ENCODE results near the gene ADAM10. TPM values are rescaled to one million over a fixed set of nuclear protein-coding genes. Genes with fewer than 3 reads are reported as not detected.

ADAM10 gene
- polyA plus RNA-seq, 3 donors, result 240 to 277 (median 243) TPM

- no peak for DNase-seq (ENCODE audit: extremely low read depth in 1 of 11, low read depth in 9 of 11, low spot score in 4 of 11)
Measured at GRCh38 chr15:58694641-58695398, 54.7 kb downstream of the ADAM10 start.

DNA sequence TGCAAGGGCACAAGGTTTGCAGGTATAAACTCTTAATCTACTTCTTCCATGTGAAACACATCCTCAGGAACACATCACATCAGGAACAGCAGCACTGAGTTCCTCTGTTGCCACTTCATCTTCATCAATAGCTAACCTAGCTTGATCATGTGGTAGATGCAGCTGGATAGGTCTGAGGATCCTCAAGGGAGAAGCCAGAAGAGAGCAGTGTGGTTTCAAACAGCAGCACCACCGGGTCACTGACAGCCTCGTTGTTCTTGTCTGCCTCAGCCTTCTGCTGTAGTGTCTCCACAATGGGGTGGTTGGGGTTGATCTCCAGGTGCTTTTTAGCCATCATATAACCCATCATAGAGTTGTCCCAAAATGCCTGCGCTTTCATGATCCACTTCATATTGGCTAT is 58.8 kb downstream of the ADAM10 start:
- no peak for DNase-seq (ENCODE audit: extremely low read depth in 1 of 11, low read depth in 9 of 11, low spot score in 4 of 11)

DNA sequence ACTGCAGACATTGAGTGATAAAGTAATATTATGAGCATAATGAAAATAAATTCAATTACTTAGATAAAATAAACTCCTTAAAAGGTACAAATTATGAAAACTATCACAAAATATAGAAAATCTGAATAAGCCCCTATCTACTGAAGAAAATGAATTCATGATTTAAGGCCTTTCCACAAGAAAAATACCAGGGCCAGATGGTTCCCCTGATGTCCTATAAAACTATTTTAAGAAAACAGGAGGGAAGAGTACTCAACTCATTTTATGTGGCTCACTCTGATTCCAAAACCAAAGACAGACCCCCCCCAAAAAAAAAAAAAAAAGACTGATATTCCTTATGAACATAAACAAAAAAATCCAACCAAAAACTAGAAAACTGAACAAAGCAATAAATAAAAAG is 59.9 kb downstream of the ADAM10 start:
- DNase-seq (ENCODE audit: extremely low read depth in 1 of 11, low read depth in 9 of 11, low spot score in 4 of 11), result no peak

- no peak for DNase-seq (ENCODE audit: extremely low read depth in 1 of 11, low read depth in 9 of 11, low spot score in 4 of 11)
Measured at GRCh38 chr15:58686286-58686685, 63.2 kb downstream of the ADAM10 start.

GRCh38 chr15:58684751-58685150 is 64.8 kb downstream of the ADAM10 start:
- DNase-seq (ENCODE audit: extremely low read depth in 1 of 11, low read depth in 9 of 11, low spot score in 4 of 11), result no peak

DNA sequence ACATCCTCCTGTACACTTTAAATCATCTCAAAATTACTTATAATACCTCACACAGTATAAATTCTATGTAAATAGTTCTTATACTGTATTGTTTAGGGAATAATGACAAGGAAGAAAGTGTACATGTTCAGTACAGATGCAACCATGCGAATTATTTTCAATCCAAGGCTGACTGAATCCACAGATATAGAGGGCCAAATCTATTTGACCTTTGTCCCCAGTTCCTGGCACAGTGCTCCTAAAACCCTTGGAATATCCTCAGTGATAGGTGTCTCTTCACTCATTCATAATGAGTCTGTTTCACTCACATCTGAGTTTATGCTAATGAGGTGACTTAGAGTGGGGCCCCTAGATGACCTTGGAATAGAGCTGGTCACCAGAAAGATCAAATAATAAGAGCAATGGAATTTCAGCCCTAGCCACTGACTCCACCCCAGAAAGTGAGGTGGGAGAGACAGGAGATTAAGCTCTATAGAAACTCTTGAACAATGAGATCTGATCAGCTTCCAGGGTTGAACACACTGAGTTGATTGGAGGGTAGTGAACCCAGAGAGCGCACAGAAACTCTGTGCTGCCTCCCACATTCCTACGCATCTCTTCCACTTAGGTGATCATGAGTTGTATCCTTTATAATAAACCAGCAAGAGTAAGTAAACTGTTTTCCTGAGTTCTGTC is 65.3 kb downstream of the ADAM10 start:
- no peak for DNase-seq (ENCODE audit: extremely low read depth in 1 of 11, low read depth in 9 of 11, low spot score in 4 of 11)

DNA sequence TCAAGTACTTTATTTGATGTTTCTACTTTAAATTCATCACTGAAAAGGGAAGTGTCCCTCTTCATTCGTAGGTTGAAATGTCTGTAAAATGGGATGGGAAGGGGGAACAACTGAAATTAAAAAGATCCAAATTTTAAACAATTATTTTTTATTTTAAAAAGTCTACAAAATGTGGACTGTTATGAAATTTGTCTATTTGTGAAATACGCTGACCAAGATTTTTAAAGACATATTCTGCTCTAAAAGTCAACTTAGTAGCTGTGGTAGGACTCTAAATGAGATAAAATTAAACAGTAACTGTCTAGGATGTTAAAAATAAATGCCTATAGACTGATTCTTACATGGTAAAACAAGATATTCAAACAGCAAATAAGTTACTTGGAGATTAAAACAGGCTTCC is 67.3 kb downstream of the ADAM10 start:
- DNase-seq (ENCODE audit: extremely low read depth in 1 of 11, low read depth in 9 of 11, low spot score in 4 of 11), result no peak

- DNase-seq (ENCODE audit: extremely low read depth in 1 of 11, low read depth in 9 of 11, low spot score in 4 of 11), result no peak
Measured at GRCh38 chr15:58678683-58679082, 70.8 kb downstream of the ADAM10 start.

GRCh38 chr15:58677426-58677825 is 72.1 kb downstream of the ADAM10 start:
- no peak for DNase-seq (ENCODE audit: extremely low read depth in 1 of 11, low read depth in 9 of 11, low spot score in 4 of 11)

DNA sequence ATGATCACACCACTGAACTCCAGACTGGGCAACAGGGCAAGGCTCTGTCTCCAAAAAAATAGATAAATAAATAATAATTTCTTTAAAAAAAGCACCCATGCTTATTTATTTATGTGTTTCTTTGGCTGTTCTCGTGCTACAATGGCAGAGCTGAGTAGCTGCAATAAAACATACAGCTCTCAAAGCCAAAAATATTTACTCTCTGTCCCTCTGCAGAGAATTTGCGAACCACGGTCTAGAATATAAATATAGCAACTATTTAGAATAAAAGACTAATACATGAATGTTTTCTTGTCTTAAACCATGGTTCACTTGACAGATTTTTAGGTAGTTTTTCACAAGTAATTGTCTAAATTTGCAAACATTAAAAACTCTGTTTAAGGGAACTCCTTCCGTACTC is 72.7 kb downstream of the ADAM10 start:
- no peak for DNase-seq (ENCODE audit: extremely low read depth in 1 of 11, low read depth in 9 of 11, low spot score in 4 of 11)

DNA sequence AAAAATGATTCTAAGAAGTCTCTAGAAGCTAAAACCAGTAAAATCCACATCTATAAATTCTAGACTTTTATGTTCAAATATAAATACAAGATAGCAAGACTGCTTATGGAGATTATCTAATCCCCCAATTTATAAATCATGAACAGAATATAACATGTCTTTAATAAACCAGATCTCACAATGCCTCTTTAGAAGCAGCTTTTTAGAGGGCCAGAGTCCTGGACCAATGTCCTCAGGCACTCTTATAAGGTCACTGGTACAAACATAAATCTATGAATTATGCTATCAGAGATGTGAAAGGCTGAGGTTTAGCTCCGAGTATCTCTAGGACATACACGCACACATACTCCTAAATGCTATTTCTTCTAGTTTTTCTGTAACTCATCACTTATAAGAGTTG is 78.3 kb downstream of the ADAM10 start:
- DNase-seq (ENCODE audit: extremely low read depth in 1 of 11, low read depth in 9 of 11, low spot score in 4 of 11), result no peak

DNA sequence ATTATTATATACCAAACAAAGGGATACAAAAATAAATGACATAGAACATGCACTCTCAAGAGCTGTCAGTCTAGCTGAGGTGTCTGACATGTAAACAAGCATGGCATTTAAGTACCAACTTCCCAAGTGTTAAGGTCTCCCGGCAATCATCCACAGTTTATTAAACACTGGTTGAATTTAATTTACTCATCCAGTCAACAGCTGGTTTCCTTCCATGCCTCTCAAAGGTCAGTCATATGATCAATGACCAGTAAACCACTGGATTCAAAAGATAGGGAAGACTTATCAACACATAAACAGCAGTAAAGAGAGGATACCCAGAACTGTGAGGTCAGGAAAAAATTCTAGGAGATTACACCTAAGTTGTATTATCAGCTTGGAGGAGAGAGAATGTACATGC is 80.4 kb downstream of the ADAM10 start:
- no peak for DNase-seq (ENCODE audit: extremely low read depth in 1 of 11, low read depth in 9 of 11, low spot score in 4 of 11)

- no peak for DNase-seq (ENCODE audit: extremely low read depth in 1 of 11, low read depth in 9 of 11, low spot score in 4 of 11)
Measured at GRCh38 chr15:58666957-58667356, 82.5 kb downstream of the ADAM10 start.

DNA sequence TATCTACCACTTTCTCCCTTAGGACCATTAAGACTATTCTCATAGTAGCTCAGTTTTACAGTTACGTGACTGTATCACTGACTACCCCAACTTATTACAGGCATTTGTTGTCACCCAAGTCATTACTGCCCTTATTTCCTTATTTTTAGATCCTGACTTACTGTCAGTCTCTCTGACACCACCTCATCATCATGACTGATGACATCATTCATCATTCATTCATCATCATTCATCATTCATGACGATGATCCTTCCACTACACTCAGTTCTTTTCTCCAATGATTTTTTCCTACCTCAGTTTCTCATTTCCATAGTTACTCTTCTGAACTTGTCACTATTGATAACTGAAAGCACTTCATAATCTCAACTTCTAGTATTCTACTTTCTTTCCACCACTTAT is 83.8 kb downstream of the ADAM10 start:
- DNase-seq (ENCODE audit: extremely low read depth in 1 of 11, low read depth in 9 of 11, low spot score in 4 of 11), result no peak

GRCh38 chr15:58650102-58650501 is 99.4 kb downstream of the ADAM10 start:
- DNase-seq (ENCODE audit: extremely low read depth in 1 of 11, low read depth in 9 of 11, low spot score in 4 of 11), result no peak

GRCh38 chr15:58649175-58649574 is 100.3 kb downstream of the ADAM10 start:
- DNase-seq (ENCODE audit: extremely low read depth in 1 of 11, low read depth in 9 of 11, low spot score in 4 of 11), result no peak

DNA sequence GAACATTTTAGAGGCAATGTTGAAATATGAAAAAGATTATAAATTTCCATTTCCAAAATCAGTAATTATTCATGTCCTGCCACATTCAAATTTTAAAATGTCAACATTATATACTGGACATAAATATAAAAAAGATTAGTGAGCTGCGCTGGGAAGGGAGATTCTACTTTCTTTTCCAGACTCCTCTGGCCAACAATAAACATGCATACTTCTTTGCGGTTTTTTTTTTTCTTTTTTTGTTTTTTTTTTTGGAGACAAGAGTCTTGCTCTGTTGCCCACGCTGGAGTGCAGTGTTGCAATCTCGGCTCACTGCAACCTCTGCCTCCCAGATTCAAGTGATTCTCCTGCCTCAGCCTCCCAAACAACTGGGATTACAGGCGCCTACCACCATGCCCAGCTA is 105.5 kb downstream of the ADAM10 start:
- no peak for DNase-seq (ENCODE audit: extremely low read depth in 1 of 11, low read depth in 9 of 11, low spot score in 4 of 11)

DNA sequence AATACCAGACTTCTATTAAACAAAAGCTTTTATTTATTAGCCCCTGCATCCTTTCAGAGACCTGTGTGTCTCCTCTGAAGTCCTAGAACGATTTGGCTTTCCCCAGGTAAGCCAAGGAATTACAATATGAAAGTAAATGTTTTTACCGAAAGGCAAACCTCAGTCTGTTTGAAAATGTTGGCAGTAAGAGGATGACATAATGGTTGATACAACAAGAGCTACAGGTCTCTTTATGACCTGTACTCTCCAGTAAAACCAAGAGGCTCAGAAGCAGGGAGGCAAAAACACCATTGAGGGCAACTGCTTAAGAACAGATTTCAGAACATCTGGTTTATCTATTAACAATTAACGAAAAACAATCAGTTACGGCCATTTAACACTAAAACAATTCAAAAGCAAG is 107.8 kb downstream of the ADAM10 start:
- DNase-seq (ENCODE audit: extremely low read depth in 1 of 11, low read depth in 9 of 11, low spot score in 4 of 11), result no peak

GRCh38 chr15:58639992-58640391 is 109.5 kb downstream of the ADAM10 start:
- DNase-seq (ENCODE audit: extremely low read depth in 1 of 11, low read depth in 9 of 11, low spot score in 4 of 11), result no peak

DNA sequence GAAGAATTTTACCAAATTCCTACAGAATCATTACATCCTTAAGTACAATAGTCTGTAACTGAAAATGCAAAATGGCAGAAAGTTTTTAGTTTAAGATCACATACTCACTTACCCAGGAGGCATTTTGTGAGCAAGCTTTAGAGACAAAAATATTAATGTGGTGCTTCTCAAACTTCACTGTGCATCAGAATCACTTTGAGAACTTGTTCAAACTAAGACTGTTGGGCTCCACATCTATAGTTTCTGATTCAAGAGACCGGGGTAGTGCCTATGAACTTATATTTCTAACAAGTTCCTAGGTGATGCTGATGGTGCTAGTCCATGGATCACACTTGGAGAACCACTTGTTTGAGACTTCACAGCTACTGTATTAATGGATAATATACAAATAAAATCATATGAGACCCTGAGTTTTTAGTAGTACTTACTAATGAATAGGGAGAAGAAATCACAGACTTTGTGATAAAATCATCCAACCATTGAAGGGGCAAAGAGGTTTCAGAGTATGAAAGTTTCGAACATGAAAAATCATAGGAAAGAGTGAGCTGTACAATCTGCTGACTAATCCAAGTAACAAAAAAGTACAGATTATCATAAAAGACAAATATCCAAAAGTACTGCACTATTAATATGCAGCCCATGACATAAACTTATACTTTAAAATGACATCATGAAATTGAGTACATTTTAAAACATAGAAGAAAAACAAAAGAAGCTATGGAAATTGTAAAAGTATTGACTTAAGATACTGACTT is 110.3 kb downstream of the ADAM10 start:
- no peak for DNase-seq (ENCODE audit: extremely low read depth in 1 of 11, low read depth in 9 of 11, low spot score in 4 of 11)
